ENCODE results near the gene PTCH2. TPM values are rescaled to one million over a fixed set of nuclear protein-coding genes. Genes with fewer than 3 reads are reported as not detected.

Gene PTCH2
- total RNA-seq, 1 experiment from 2014 or later, result 0.79 TPM

DNA sequence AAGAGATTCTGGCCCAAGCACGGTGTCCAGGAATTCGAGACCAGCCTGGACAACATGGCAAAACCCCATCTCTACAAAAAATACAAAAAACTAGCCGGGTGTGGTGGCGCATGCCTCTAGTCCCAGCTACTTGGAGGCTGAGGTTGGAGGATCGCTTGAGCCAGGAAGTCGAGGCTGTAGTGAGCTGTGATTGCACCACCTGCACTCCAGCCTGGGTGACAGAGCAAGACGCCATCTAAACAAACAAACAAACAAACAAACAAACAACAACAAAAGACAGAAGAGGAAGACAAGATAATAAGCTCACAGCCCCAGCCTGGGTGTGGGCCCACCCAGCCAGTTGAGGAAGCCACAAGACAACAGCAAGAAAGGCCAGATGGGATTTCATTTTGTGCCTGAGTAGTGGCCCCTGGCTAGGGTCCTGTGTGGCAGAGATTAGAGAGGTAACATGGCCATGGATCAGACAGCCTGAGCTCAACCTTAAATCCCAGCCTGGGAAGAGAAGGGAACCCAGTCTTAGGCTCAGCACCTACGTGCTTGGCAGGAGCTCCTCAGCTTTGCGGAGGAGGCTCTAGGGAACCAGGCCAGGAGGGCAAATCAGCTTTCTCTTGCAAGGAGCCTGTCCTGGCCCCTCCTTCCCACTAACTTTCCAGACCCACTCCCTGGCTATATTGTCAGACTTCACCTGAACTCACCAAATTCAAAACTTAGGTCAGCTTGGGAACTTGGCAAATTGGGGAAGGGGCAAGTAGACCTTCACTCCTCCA, 50.1 kb downstream of the PTCH2 start:
- Mint-ChIP-seq H3K9me3 (no peaks in the 10 kb centered on the region), H3K27ac (peak overlapping the region in 2 of 3 experiments; percentile 65 to 71; a peak in 4 of 7 replicates), H3K4me3 (no peak overlapping the region; a peak in 1 of 5 replicates), H3K36me3 (ENCODE audit: insufficient read depth in 1 of 3, low read depth in 3 of 3) (no peaks in the 10 kb centered on the region), H3K27me3 (ENCODE audit: low read depth) (no peaks in the 10 kb centered on the region), H3K4me1 (peaks cover 15 to 20% of the 10 kb centered on the region in 2 experiments)
- H2BK120ac ChIP-seq (ENCODE audit: low read depth, low read length, poor library complexity, severe bottlenecking), result no peak overlapping the region
- no peaks in the 10 kb centered on the region for H3K9me3 ChIP-seq (ENCODE audit: control insufficient read depth, low read depth, low read length)
- H4K91ac ChIP-seq (ENCODE audit: insufficient read length, low read depth, low read length), result no peak overlapping the region
- H2BK5ac ChIP-seq (ENCODE audit: insufficient read length, low read length), result no peak overlapping the region
- H3T11ph ChIP-seq (ENCODE audit: low read length), result no peak overlapping the region
- no peak overlapping the region for H4K8ac ChIP-seq (replicated peaks; ENCODE audit: insufficient read length, low read depth, low read length)
- no peak overlapping the region for H4K5ac ChIP-seq (ENCODE audit: insufficient read length, low read depth, low read length)
- no peaks in the 10 kb centered on the region for H3K23me2 ChIP-seq (ENCODE audit: insufficient read length, low read depth, low read length, poor library complexity, severe bottlenecking)
- no peak overlapping the region for H3K56ac ChIP-seq (ENCODE audit: insufficient read length, low read depth, low read length)
- H2BK15ac ChIP-seq (ENCODE audit: low read depth, low read length), result no peak overlapping the region
- H3K4ac ChIP-seq (ENCODE audit: low read depth, low read length), result no peak overlapping the region
- no CpG with 5 or more reads among the region's 9 CpGs for WGBS (ENCODE audit: extremely low coverage, insufficient read length, low lambda C conversion rate)
- H2AK5ac ChIP-seq (ENCODE audit: insufficient read length, low read length), result no peak overlapping the region
- H2AFZ ChIP-seq (ENCODE audit: low read length), result peak overlapping the region; percentile 23
- no peak overlapping the region for H2BK12ac ChIP-seq (ENCODE audit: insufficient read length, low read depth, low read length)
- no peak for DNase-seq
- no peak overlapping the region for H3K27ac ChIP-seq (ENCODE audit: insufficient read length, low read depth, low read length)
- H3K4me1 ChIP-seq (ENCODE audit: insufficient read depth, low read length), result no peaks in the 10 kb centered on the region
- H4K20me1 ChIP-seq (ENCODE audit: control insufficient read depth, insufficient read depth, insufficient read length), result no peaks in the 10 kb centered on the region
- H3K23ac ChIP-seq (ENCODE audit: insufficient read length, low read depth, low read length), result no peak overlapping the region
- H2BK20ac ChIP-seq (ENCODE audit: low read depth, low read length, poor library complexity, severe bottlenecking), result no peak overlapping the region
- H3K4me2 ChIP-seq (ENCODE audit: insufficient read depth, insufficient read length, low read length), result peak overlapping the region; percentile 2
- H3K14ac ChIP-seq (ENCODE audit: insufficient read depth, low read length), result no peak overlapping the region
- H3K18ac ChIP-seq (ENCODE audit: insufficient read length, low read depth, low read length), result peak overlapping the region; percentile 12
- no peaks in the 10 kb centered on the region for H3K79me2 ChIP-seq (ENCODE audit: insufficient read depth, low read length)
- no peaks in the 10 kb centered on the region for H3K79me1 ChIP-seq (ENCODE audit: insufficient read depth, low read depth, low read length, poor library complexity, severe bottlenecking)
- H3K27me3 ChIP-seq (ENCODE audit: insufficient read depth, low read length), result no peaks in the 10 kb centered on the region
- TF ChIP-seq CTCF (conservative IDR thresholded peaks at IDR 0.05), result no peak
- no peak overlapping the region for H3K9ac ChIP-seq (ENCODE audit: extremely low read depth, insufficient read length, low read length)
